Measurements from ENCODE around the gene RBM42.

Gene RBM42

GRCh38 chr19:35621708-35622107, 7.1 kb upstream of the RBM42 start:
- no peak for DNase-seq

GRCh38 chr19:35622750-35623149, 6.1 kb upstream of the RBM42 start:
- DNase-seq = no peak

- DNase-seq = no peak
These were observed 5.4 kb upstream of the RBM42 start for GRCh38 chr19:35623327-35624010.

- DNase-seq = no peak
These were observed 622 bp upstream of the RBM42 start for GRCh38 chr19:35628264-35628564.

- DNase-seq = no peak
These were observed 447 bp downstream of the RBM42 start for GRCh38 chr19:35629332-35629633.

GRCh38 chr19:35633727-35634440, 5.0 kb downstream of the RBM42 start:
- no peak for DNase-seq

- DNase-seq = no peak
These were observed 7.8 kb downstream of the RBM42 start for GRCh38 chr19:35636651-35637050.

GRCh38 chr19:35637165-35637564, 8.3 kb downstream of the RBM42 start:
- DNase-seq = no peak

GRCh38 chr19:35639321-35639639, 10.4 kb downstream of the RBM42 start:
- no peak for DNase-seq

GRCh38 chr19:35639863-35640262, 11.0 kb downstream of the RBM42 start:
- no peak for DNase-seq

- no peak for DNase-seq
These were observed 12.8 kb downstream of the RBM42 start, which contains the start of gene ETV2 for GRCh38 chr19:35641515-35642151. Gene ETV2 (plus strand): TSS chr19:35641745. CDS start chr19:35642461, 716 bp downstream.

GRCh38 chr19:35642312-35642711, 13.5 kb downstream of the RBM42 start:
- no peak for DNase-seq

GRCh38 chr19:35642798-35643254, 14.0 kb downstream of the RBM42 start:
- DNase-seq = no peak

- peak; percentile 71 for DNase-seq
These were observed 14.7 kb downstream of the RBM42 start for GRCh38 chr19:35643255-35644205.

GRCh38 chr19:35644206-35644986, 15.6 kb downstream of the RBM42 start:
- peak; percentile 94 for DNase-seq

- DNase-seq = peak; percentile 56
These were observed 16.3 kb downstream of the RBM42 start for GRCh38 chr19:35644987-35645679.

- no peak for DNase-seq
These were observed 17.1 kb downstream of the RBM42 start for GRCh38 chr19:35645680-35646511.

GRCh38 chr19:35648017-35648961, 19.5 kb downstream of the RBM42 start, which contains the start of gene COX6B1:
Gene COX6B1 (plus strand): TSS chr19:35648323. CDS start chr19:35651244, 2,921 bp downstream.
- peak; percentile 98 for DNase-seq

- DNase-seq = no peak
These were observed 21.7 kb downstream of the RBM42 start for GRCh38 chr19:35650581-35650980.

All from NCI-H2029 (cell line).